Activated CD4-positive, alpha-beta T cell treated with anti-CD3 and anti-CD28 coated beads for 36 hours (primary cell): Measurements from ENCODE around the gene YTHDF1. TPM values are rescaled to one million over a fixed set of nuclear protein-coding genes. Genes with fewer than 3 reads are reported as not detected.

Source experiments
- ATAC-seq: fragments of 200-7000 bp; cut with Tn5 transposase; one replicate; pipeline ENCODE4 v1.10.0; 2021; ENCODE audit warnings: mild to moderate bottlenecking, moderate library complexity
- CTCF ChIA-PET: fragments of 350-600 bp; sonication (Branson Sonifier 250); formaldehyde crosslinking; loops from one replicate; lab custom pipeline; 2021; ENCODE audit warnings: antibody characterized with exemption; lab: Charles Lee
- POLR2A ChIA-PET: fragments of 350-600 bp; sonication (Branson Sonifier 250); formaldehyde crosslinking; loops from one replicate; lab custom pipeline; 2021; ENCODE audit warnings: antibody characterized with exemption, inconsistent platforms; lab: Charles Lee
- DNase-seq: peaks from one replicate; pipeline ENCODE4 v3.0.0-alpha.2; 2020
- H3K27ac Mint-ChIP-seq: one replicate; pipeline ENCODE4 v1.8.0; 2021; ENCODE audit warnings: mixed read lengths
- H3K27me3 Mint-ChIP-seq: one replicate; pipeline ENCODE4 v1.8.0; 2021; ENCODE audit warnings: mixed read lengths
- H3K36me3 Mint-ChIP-seq: one replicate; pipeline ENCODE4 v1.8.0; 2021; ENCODE audit warnings: low read depth, mixed read lengths
- H3K4me1 Mint-ChIP-seq: one replicate; pipeline ENCODE4 v1.8.0; 2021; ENCODE audit warnings: mixed read lengths
- H3K4me3 Mint-ChIP-seq: one replicate; pipeline ENCODE4 v1.8.0; 2021; ENCODE audit warnings: mild to moderate bottlenecking, moderate library complexity, mixed read lengths
- H3K9me3 Mint-ChIP-seq: one replicate; pipeline ENCODE4 v1.8.0; 2021; ENCODE audit warnings: low read depth, mixed read lengths
- intact Hi-C, 2 experiments: fragments of 100-400 bp; cut with DNase I in 1 of 2; cut with micrococcal nuclease in 1 of 2; formaldehyde crosslinking; loops; one replicate each; pipeline versions ENCODE4 v1.14.2 to v1.15.1; 2022 to 2024; cut with DNase I, micrococcal nuclease
- total RNA-seq, 2 experiments: library from RNA; stranded (reverse); gene quantifications; one replicate each; pipeline ENCODE4 v1.2.3, GENCODE V29; 2021

YTHDF1 gene
- total RNA-seq, 2 experiments from 2014 or later = 32.2 to 32.6 TPM

DNA sequence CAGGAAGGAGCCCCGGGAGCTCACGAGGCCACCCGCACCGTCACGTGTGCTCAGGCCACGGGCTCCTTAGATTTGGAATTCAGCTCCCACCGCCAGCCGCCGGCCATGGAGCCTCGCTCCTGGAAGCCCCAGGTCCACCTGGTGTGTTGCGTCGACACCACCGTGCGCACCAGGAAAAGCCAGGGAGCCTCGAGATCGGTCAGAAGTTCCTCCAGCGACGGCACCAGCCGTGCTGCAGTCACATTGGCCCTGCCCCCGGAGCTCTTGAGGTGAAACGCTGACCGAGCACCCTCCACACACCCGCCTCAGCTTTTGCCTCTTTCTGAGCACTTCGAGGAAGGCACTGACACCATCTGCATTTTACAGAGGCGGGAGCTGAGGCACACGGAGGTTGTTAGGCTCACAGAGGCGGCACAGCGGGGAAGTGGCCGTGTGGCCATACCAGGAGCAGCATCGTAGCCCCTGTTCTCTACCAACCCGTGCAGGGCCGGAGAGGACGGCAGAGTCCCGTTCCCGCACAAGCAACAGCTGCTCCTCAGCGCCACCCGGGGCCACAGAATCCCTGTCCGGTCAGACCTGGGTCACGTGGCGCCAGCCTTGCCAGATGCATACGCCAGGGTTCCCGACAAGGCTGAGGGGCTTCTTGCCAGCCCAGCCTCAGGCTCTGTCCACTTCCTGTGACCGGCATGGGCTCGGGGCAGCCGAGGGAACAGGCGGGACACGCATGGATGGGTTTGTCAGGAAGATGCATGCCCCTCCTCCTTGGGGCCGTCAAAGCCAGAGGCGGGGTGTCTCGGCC, 30.8 kb upstream of the YTHDF1 start:
- H3K4me1 Mint-ChIP-seq = no peaks in the 10 kb centered on the region
- no peak overlapping the region for H3K4me3 Mint-ChIP-seq
- H3K27ac Mint-ChIP-seq = no peak overlapping the region
- ATAC-seq (no peak), DNase-seq (no peak)
- no peaks in the 10 kb centered on the region for H3K36me3 Mint-ChIP-seq
- no peaks in the 10 kb centered on the region for H3K9me3 Mint-ChIP-seq
- intact Hi-C loops = no loop called here
- CTCF ChIA-PET = interaction anchor here (1.2 kb wide), 1 partner anchor 267 kb away, joined by 4 read pairs; no protein-coding TSS in a partner anchor
- POLR2A ChIA-PET = no interaction called here
- peaks cover 13% of the 10 kb centered on the region for H3K27me3 Mint-ChIP-seq

DNA sequence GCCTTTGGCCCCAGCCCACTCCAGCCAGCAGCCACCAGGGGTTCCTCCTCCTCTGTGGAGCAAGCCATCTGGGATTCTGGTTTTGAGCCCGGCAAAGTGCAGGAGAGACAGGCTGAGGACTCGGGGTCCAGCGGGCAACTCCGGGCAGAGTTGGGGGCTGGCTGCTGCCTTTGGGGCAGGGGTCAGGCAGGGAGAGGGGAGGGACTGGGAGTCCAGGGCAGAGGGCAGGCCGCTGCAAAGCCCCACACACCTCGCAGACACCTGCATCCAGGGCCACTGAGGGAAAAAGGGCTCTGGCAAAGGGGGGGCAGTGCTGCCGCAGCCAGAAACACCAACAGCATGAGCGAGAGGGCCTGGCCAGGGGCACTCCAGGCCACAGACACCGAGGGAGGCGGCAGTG, 28.5 kb upstream of the YTHDF1 start:
- Mint-ChIP-seq H3K9me3 (no peaks in the 10 kb centered on the region), H3K36me3 (no peaks in the 10 kb centered on the region), H3K4me3 (no peak overlapping the region), H3K27me3 (peaks cover 5% of the 10 kb centered on the region), H3K27ac (no peak overlapping the region), H3K4me1 (no peaks in the 10 kb centered on the region)
- ChIA-PET CTCF (interaction anchor here (0.5 kb wide), 1 partner anchor 90 kb away, joined by 3 read pairs; no protein-coding TSS in a partner anchor), POLR2A (no interaction called here)
- intact Hi-C loops = no loop called here
- ATAC-seq = no peak
- no peak for DNase-seq

DNA sequence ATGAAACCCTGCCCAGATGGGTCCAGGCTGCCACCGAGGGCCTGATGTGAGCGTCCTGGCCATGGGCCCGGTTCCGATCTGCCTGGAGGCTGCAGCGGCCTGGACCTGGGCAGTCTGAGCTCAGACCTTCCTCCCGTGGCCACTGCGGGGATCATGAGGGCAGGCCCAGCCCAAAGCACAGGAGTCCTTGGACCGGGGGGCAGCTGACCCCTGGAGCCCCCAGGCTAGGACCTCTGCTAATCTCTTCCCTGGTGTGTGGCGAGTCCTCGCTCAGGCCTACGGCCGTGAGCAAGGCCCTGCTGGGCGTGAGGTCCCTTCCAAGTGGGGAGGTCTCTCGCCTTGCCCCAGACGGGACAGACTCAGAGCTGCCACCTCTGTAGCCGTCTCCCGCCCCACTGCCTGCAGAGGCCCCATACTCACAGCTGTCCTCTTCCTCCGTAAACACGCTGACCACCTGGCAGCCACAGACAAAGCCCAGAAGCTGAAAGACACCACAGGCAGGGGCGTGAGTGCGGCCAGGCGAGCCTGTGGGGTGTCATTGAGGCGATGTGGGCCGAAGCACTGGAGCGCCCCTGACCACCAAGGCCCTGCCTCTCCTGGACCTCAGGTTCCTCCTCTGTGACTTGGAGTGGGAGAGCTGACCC, 27.8 kb upstream of the YTHDF1 start:
- Mint-ChIP-seq H3K4me1 (no peaks in the 10 kb centered on the region), H3K36me3 (no peaks in the 10 kb centered on the region), H3K4me3 (no peak overlapping the region), H3K9me3 (no peaks in the 10 kb centered on the region), H3K27ac (no peak overlapping the region), H3K27me3 (peaks cover 5% of the 10 kb centered on the region)
- DNase-seq (no peak), ATAC-seq (no peak)
- intact Hi-C loops = no loop called here
- ChIA-PET CTCF (interaction anchor here (1.0 kb wide), 1 partner anchor 34 kb away, joined by 5 read pairs; no protein-coding TSS in a partner anchor), POLR2A (no interaction called here)

DNA sequence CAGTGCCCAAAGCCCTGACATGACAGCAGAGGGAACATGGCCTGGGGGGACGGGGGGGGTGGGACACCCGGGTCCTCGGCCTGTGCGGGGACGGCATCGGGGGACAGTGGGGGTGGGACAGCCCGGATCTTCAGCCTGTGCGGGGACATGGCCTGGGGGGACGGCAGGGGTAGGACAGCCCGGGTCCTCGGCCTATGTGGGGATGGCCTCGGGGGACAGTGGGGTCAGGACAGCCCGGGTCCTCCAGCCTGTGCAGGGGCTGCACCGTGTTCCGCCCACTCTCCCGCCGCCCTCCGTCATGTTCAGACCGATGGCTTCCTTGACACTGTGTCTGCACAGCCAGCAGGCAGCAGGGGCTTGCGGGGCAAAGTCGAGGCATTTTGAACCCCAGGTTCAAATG, 26.8 kb upstream of the YTHDF1 start:
- intact Hi-C loops = no loop called here
- Mint-ChIP-seq H3K27ac (no peak overlapping the region), H3K4me1 (no peaks in the 10 kb centered on the region), H3K4me3 (no peak overlapping the region), H3K27me3 (no peaks in the 10 kb centered on the region), H3K9me3 (no peaks in the 10 kb centered on the region), H3K36me3 (no peaks in the 10 kb centered on the region)
- POLR2A ChIA-PET = no interaction called here
- CTCF ChIA-PET = interaction anchor here (1.0 kb wide), 1 partner anchor 35 kb away, joined by 5 read pairs; no protein-coding TSS in a partner anchor
- DNase-seq = no peak
- no peak for ATAC-seq

DNA sequence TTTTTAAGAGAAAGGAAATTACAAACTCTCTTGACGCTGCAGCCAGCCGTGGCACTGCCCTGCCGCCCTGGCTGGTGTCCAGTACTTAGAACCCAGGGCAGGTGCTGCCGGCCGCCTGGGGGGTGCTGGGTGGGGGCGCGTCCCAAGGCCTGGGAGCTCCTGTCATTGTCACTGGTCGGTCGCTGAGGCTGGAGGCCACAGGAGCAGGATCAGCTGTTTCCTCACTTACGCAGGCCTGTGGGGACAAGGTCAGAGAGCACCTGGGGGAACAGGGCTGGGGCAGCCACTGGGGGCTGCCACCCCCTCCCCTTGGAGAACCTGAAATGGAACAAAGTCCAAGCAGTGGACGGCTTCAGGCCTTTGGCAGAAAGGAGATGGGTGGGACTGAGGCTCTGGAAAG, 25.3 kb upstream of the YTHDF1 start:
- no peak for DNase-seq
- POLR2A ChIA-PET = no interaction called here
- H3K4me3 Mint-ChIP-seq = no peak overlapping the region
- H3K27ac Mint-ChIP-seq = no peak overlapping the region
- CTCF ChIA-PET = no interaction called here
- H3K4me1 Mint-ChIP-seq = no peaks in the 10 kb centered on the region
- no peak for ATAC-seq
- H3K9me3 Mint-ChIP-seq = no peaks in the 10 kb centered on the region
- no peaks in the 10 kb centered on the region for H3K27me3 Mint-ChIP-seq
- no peaks in the 10 kb centered on the region for H3K36me3 Mint-ChIP-seq
- intact Hi-C loops = no loop called here

DNA sequence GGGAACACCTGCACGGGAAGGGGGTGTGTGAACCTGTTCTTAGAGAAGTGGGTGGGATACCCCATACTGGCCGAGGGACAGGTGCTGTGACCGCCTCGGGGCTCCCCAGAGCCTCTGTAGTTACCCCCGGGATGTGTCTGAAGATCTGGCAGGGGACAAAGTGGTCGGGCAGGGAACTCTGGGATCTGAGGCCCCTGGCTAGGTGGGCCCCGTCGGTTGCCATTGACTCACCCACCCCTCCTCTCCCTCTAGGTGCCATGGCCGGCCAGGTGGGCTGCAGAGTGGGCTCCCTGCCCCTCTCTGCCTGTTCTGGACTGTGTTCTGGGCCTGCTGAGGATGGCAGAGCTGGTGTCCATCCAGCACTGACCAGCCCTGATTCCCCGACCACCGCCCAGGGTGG, 24.1 kb upstream of the YTHDF1 start:
- ATAC-seq (no peak), DNase-seq (no peak)
- no peaks in the 10 kb centered on the region for H3K9me3 Mint-ChIP-seq
- H3K4me3 Mint-ChIP-seq = no peak overlapping the region
- intact Hi-C loops = no loop called here
- POLR2A ChIA-PET = no interaction called here
- no peaks in the 10 kb centered on the region for H3K27me3 Mint-ChIP-seq
- H3K4me1 Mint-ChIP-seq = peaks cover 2% of the 10 kb centered on the region
- H3K36me3 Mint-ChIP-seq = no peaks in the 10 kb centered on the region
- no peak overlapping the region for H3K27ac Mint-ChIP-seq
- CTCF ChIA-PET = no interaction called here

DNA sequence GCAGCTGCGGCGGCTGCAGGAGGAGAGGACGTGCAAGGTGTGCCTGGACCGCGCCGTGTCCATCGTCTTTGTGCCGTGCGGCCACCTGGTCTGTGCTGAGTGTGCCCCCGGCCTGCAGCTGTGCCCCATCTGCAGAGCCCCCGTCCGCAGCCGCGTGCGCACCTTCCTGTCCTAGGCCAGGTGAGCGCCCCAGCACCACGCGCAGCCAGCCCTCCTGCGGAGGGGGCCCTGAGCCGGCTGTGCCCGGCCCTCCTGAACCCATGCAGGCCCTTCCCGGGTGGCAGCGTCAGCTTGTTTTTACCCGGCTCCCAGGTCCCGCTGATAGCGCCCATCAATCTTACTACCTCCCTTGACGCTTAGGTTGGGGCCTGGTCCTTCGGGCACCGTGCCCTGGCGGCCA, 23.5 kb upstream of the YTHDF1 start:
- Mint-ChIP-seq H3K4me3 (no peak overlapping the region), H3K4me1 (peaks cover 2% of the 10 kb centered on the region), H3K36me3 (no peaks in the 10 kb centered on the region), H3K27me3 (no peaks in the 10 kb centered on the region), H3K9me3 (no peaks in the 10 kb centered on the region), H3K27ac (no peak overlapping the region)
- ChIA-PET POLR2A (no interaction called here), CTCF (no interaction called here)
- intact Hi-C loops = no loop called here
- DNase-seq = no peak
- ATAC-seq = no peak

DNA sequence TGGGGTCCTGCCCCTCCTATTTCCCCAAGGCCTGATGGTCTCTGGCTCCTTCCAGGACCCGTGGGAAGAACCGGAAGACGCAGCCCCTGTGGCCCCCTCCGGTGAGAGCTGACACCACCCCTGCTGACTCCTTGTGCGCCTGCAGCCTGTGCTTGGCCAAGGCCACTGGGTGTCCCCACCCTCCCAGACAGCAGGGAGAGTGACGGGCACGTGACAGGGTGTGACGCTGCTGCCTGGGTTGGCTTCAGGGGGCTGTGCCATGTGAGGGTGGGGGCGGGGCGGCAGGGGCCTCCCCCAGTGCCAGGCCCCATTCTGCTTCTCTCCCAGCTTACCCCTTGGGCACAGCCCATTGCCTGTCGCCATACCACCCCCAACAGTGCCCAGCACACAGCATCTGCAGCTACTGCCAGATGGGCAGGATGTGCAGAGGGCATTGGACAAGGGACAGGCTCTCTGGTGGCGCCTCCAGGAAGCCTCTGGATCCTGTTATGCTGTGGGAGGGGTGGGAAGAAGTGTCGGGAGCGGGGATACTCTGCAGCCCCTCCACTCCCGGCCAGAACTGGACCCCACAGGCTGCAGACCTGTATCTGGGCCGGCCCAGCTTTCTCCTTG, 22.7 kb upstream of the YTHDF1 start:
- no peaks in the 10 kb centered on the region for H3K27me3 Mint-ChIP-seq
- POLR2A ChIA-PET = no interaction called here
- ATAC-seq (no peak), DNase-seq (peak; percentile 31)
- intact Hi-C loops = no loop called here
- no peak overlapping the region for H3K27ac Mint-ChIP-seq
- H3K36me3 Mint-ChIP-seq = no peaks in the 10 kb centered on the region
- no peaks in the 10 kb centered on the region for H3K9me3 Mint-ChIP-seq
- peaks cover 2% of the 10 kb centered on the region for H3K4me1 Mint-ChIP-seq
- CTCF ChIA-PET = no interaction called here
- H3K4me3 Mint-ChIP-seq = no peak overlapping the region

DNA sequence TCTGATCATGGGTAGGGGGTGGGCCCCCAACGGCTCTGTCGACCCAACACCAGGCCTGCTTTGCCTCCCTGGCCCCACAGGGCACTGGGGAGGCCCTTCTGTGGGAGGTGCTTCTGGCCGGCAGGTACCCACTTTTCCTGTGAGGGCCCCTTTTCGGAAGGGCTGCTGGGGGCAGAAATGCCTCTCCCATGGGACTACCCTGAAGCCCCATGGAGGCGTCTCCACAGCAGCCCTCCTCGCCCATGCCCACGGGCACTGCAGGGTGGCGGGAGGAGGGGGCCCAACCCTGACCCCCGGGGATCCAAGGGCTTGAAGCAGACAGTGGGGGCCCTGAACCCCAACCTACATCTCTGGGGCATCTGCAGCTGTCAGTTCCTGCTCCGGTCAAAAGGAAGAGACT, 22.1 kb upstream of the YTHDF1 start:
- ChIA-PET POLR2A (no interaction called here), CTCF (no interaction called here)
- H3K36me3 Mint-ChIP-seq = no peaks in the 10 kb centered on the region
- DNase-seq (no peak), ATAC-seq (no peak)
- no peaks in the 10 kb centered on the region for H3K27me3 Mint-ChIP-seq
- intact Hi-C loops = no loop called here
- H3K9me3 Mint-ChIP-seq = no peaks in the 10 kb centered on the region
- peaks cover 2% of the 10 kb centered on the region for H3K4me1 Mint-ChIP-seq
- no peak overlapping the region for H3K27ac Mint-ChIP-seq
- H3K4me3 Mint-ChIP-seq = no peak overlapping the region

DNA sequence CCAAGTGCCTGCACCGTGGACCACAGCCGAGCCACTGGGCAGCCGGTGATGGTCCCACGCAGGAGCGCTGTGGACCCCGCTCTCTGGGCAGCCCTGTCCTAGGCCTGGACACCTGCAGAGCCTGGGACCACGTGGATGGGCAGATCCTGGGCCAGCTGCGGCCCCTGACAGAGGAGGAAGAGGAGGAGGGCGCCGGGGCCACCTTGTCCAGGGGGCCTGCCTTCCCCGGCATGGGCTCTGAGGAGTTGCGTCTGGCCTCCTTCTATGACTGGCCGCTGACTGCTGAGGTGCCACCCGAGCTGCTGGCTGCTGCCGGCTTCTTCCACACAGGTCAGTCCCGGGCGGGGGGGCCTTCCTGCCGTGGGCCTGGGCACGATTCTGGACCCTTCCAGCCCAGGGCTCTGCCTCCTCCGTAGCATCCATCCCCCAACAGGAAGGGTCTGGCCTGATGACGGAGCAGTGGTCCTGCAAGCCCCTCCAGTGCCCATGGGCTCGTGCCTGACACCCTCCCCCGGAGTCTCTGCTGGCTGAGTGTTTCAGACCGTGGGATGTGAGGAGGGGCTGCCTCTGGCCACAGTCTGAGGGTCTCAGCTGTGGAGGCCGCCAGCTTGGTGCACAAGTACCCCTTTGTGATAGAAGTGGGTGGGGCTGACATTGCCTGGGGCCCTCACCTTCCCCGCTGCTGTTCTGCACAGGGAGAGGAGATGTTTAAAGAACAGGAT, 20.3 kb upstream of the YTHDF1 start:
- Mint-ChIP-seq H3K27me3 (peaks cover 9% of the 10 kb centered on the region), H3K36me3 (no peaks in the 10 kb centered on the region), H3K27ac (no peak overlapping the region), H3K4me3 (no peak overlapping the region), H3K4me1 (peaks cover 2% of the 10 kb centered on the region), H3K9me3 (no peaks in the 10 kb centered on the region)
- intact Hi-C loops = no loop called here
- CTCF ChIA-PET = interaction anchor here (1.8 kb wide), 1 partner anchor 12 kb away, joined by 17 read pairs; no protein-coding TSS in a partner anchor
- no peak for DNase-seq
- ATAC-seq = no peak
- POLR2A ChIA-PET = no interaction called here

DNA sequence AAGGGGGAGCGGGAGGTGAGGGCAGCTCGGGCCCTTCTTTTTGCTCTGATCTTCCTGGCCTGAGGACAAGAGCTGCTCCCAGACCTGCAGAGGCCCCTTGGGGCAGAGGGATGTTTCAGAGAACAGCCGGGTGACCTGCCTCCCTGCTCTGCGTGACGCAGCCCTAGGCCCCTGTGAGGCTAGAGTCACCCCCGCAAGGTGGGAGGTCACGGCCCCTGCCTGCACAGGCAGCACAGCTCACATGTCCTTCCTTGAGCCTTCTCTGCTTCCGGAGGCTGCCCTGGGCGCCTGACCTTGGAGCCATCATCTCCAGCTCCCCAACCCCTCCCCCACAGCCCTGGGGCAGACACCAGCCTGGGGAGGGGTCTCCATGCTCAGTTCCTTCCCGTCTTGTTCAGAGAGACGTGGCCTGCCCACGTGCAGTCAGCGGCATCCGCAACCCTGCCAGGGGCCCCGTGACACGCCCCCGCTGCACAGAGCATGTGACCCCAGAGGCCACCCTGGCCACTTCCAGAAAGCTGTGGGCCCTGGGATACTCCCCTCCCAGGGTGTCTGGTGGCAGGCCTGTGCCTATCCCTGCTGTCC, 19.6 kb upstream of the YTHDF1 start, which contains the start of gene BIRC7:
Gene BIRC7 (plus strand): TSS at position 507 of the 585 bp plus-strand sequence. CDS start 192 bp downstream, outside the sequence.
- Mint-ChIP-seq H3K27me3 (peaks cover 9% of the 10 kb centered on the region), H3K36me3 (no peaks in the 10 kb centered on the region), H3K9me3 (no peaks in the 10 kb centered on the region), H3K27ac (no peak within 1 kb of the TSS), H3K4me1 (peaks cover 2% of the 10 kb centered on the region), H3K4me3 (no peak within 1 kb of the TSS)
- ChIA-PET CTCF (interaction anchor here (1.1 to 1.8 kb wide), 3 partner anchors 11 to 146 kb away, joined by 3 to 17 read pairs (median 4); no protein-coding TSS in a partner anchor), POLR2A (no interaction called here)
- peak; percentile 60 for ATAC-seq
- peak; percentile 41 for DNase-seq
- intact Hi-C loops = no loop called here
